Measurements from ENCODE around the gene BMPR2. TPM values are rescaled to one million over a fixed set of nuclear protein-coding genes. Genes with fewer than 3 reads are reported as not detected.

Gene BMPR2
- polyA plus RNA-seq, 1 of the 3 experiments (the other 2 are of a cell fraction), result 10.2 TPM

DNA sequence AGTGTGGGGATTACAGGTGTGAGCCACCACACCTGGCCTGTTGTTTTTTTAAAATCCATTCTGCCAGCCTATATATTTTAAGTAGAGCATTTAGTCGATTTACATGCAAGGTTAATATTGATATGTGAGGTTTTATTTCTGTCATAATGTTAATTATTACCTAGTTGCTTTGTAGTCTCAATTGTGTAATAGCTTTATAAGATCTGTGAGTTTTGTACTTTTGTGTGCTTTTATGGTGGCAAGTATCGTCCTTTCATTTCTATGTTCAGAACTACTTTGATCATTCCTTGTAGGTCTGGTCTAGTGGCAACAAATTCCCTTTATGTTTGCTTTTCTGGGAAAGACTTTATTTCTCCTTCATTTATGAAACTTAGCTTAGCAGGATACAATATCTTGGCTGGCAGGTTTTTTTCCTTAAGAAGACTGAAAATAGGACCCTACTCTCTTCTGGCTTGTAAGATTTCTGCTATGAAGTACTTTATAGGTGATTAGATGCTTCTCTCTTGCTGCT lies 207.6 kb downstream of the BMPR2 start:
- POLR2A ChIA-PET, result no interaction called here
- TF ChIP-seq YY1 (IDR thresholded peaks at IDR 0.05; ENCODE audit: low read depth) (no peak), TEAD4 (IDR thresholded peaks at IDR 0.05; ENCODE audit: borderline replicate concordance, insufficient read depth) (no peak), SIN3A (IDR thresholded peaks at IDR 0.05; ENCODE audit: borderline replicate concordance, low read depth, low read length) (no peak), USF2 (IDR thresholded peaks at IDR 0.05; ENCODE audit: borderline replicate concordance, low read depth, low read length) (no peak), ELF1 (IDR thresholded peaks at IDR 0.05) (no peak), GABPA (IDR thresholded peaks at IDR 0.05; ENCODE audit: low read depth) (no peak), GATA2 (CRISPR knock-in tag; IDR thresholded peaks at IDR 0.05) (no peak), EP300 (IDR thresholded peaks at IDR 0.05; ENCODE audit: borderline replicate concordance in 1 of 2, low read depth in 1 of 2, low read length in 1 of 2) (no peak), FOSL2 (IDR thresholded peaks at IDR 0.05; ENCODE audit: borderline replicate concordance, low read depth) (no peak), POLR2AphosphoS5 (IDR thresholded peaks at IDR 0.05; ENCODE audit: low read depth, low read length) (no peak), USF1 (IDR thresholded peaks at IDR 0.05; ENCODE audit: borderline replicate concordance, low read depth) (no peak), NRF1 (IDR thresholded peaks at IDR 0.05; ENCODE audit: low read depth, low read length) (no peak), RFX5 (IDR thresholded peaks at IDR 0.05; ENCODE audit: low read length) (no peak), REST (IDR thresholded peaks at IDR 0.05; ENCODE audit: low read depth, low read length) (no peak)
- TF ChIP-seq, protein P1, sequence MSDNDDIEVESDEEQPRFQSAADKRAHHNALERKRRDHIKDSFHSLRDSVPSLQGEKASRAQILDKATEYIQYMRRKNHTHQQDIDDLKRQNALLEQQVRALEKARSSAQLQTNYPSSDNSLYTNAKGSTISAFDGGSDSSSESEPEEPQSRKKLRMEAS (IDR thresholded peaks at IDR 0.05; ENCODE audit: low read depth), result no peak
- H3K4me3 ChIP-seq (ENCODE audit: low read depth in 2 of 2, low read length in 1 of 2), result no peak overlapping the region
- H3K36me3 ChIP-seq (replicated peaks in 1 of 2; ENCODE audit: control insufficient read depth in 1 of 2, insufficient read depth in 2 of 2, low read length in 1 of 2), result no peaks in the 10 kb centered on the region
- no peaks in the 10 kb centered on the region for H3F3A ChIP-seq (replicated peaks; ENCODE audit: insufficient read depth)
- no peaks in the 10 kb centered on the region for H4K20me1 ChIP-seq (ENCODE audit: insufficient read depth)
- H3K9me3 ChIP-seq, result no peaks in the 10 kb centered on the region
- no peak overlapping the region for H3K27ac ChIP-seq (ENCODE audit: low read depth in 2 of 2, low read length in 1 of 2)
- no peak overlapping the region for H3K9ac ChIP-seq
- H3K9me2 ChIP-seq, result no peaks in the 10 kb centered on the region
- peaks cover 0 to 1% of the 10 kb centered on the region in 2 experiments; a peak in 1 of 4 replicates for H3K4me1 ChIP-seq (ENCODE audit: control insufficient read depth in 1 of 2, insufficient read depth in 2 of 2, low read depth in 1 of 2, low read length in 1 of 2)
- no peak overlapping the region for H3K4me2 ChIP-seq
- H2AFZ ChIP-seq (ENCODE audit: low read depth), result no peak overlapping the region
- no peak for DNase-seq
- no peaks in the 10 kb centered on the region for H3K79me2 ChIP-seq (ENCODE audit: insufficient read depth)
- H3K27me3 ChIP-seq (ENCODE audit: insufficient read depth), result no peaks in the 10 kb centered on the region
- 72% methylated on average over 2 of the region's 2 CpGs for WGBS (ENCODE audit: low lambda C conversion rate)
- CTCF ChIA-PET, result interaction anchor here (0.8 kb wide), 1 partner anchor 1232 kb away, joined by 4 read pairs; no protein-coding TSS in a partner anchor
